Gastroesophageal sphincter (tissue), 3 donors: ENCODE measurements around the gene DSEL.

Experiments
- EP300 ChIP-seq: sonication (generic); formaldehyde crosslinking; IDR thresholded peaks from one replicate; pipeline ENCODE4 v1.6.1; 2017; ENCODE audit warnings: antibody characterized with exemption, mild to moderate bottlenecking
- POLR2A ChIP-seq, 2 donors: fragments of 450-650 bp; IDR thresholded peaks; one replicate each; pipeline ENCODE4 v1.6.1; 2017; ENCODE audit warnings: antibody characterized with exemption in 2 of 2, mild to moderate bottlenecking in 2 of 2, moderate library complexity in 1 of 2
- TF ChIP-seq, protein P1 (sequence below), 4 experiments: fragments of 200-600 bp in 2 of 4; fragments of 450-650 bp in 2 of 4; sonication (generic) in 1 of 4; IDR thresholded peaks; one replicate each; pipeline ENCODE4 v1.5.1; 2017 to 2019; ENCODE audit warnings: antibody characterized with exemption in 4 of 4, mild to moderate bottlenecking in 2 of 4, moderate library complexity in 2 of 4

DNA sequence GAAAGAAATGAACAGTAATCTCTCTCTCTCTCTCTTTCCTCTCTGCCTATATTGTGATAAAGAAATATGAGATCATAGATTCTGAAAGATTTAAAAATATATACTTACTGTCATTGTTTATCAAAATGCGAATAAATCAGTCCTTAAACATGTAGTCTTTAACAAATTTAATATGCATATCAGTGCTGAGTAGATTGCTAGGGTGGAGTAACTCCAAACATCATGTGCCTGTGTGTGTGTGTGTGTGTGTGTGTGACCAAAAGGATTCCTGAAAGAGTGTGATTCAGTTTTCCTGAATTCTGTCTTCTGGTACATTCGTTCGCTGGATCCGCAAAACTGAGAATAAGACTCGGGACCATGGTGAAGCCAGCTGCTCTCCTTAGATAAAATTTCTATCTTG, 24.0 kb upstream of the DSEL start:
- no peak for TF ChIP-seq POLR2A (IDR thresholded peaks at IDR 0.05)
- TF ChIP-seq, protein P1, sequence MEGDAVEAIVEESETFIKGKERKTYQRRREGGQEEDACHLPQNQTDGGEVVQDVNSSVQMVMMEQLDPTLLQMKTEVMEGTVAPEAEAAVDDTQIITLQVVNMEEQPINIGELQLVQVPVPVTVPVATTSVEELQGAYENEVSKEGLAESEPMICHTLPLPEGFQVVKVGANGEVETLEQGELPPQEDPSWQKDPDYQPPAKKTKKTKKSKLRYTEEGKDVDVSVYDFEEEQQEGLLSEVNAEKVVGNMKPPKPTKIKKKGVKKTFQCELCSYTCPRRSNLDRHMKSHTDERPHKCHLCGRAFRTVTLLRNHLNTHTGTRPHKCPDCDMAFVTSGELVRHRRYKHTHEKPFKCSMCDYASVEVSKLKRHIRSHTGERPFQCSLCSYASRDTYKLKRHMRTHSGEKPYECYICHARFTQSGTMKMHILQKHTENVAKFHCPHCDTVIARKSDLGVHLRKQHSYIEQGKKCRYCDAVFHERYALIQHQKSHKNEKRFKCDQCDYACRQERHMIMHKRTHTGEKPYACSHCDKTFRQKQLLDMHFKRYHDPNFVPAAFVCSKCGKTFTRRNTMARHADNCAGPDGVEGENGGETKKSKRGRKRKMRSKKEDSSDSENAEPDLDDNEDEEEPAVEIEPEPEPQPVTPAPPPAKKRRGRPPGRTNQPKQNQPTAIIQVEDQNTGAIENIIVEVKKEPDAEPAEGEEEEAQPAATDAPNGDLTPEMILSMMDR (IDR thresholded peaks at IDR 0.05): no peak
- TF ChIP-seq EP300: no peak
